Skin epidermis (tissue), 12 donors: ENCODE results near the gene IGSF23.
"Not testable (repeated sequence)": the region's sequence is repeated elsewhere in the genome, so short reads cannot be mapped to it uniquely, and the experiment has no call there.

Experiments used
- H3K27ac ChIP-seq, 21 experiments: fragments of 200-600 bp; sonication (generic) in 11 of 21; one replicate each; pipeline ENCODE4 v1.5.0; 2020; ENCODE audit warnings: mild to moderate bottlenecking in 3 of 21, inconsistent platforms in 2 of 21, moderate library complexity in 2 of 21
- H3K4me3 ChIP-seq, 7 experiments: fragments of 200-600 bp; sonication (generic) in 2 of 7; one replicate each; pipeline ENCODE4 v1.5.0; 2020; ENCODE audit warnings: inconsistent platforms in 2 of 7, mild to moderate bottlenecking in 2 of 7, moderate library complexity in 1 of 7

IGSF23 gene

GRCh38 chr19:44585371-44586133 lies 27.8 kb upstream of the IGSF23 start:
- H3K4me3 ChIP-seq, result no peak overlapping the region
- no peak overlapping the region for H3K27ac ChIP-seq

GRCh38 chr19:44587963-44588770 lies 25.2 kb upstream of the IGSF23 start:
- no peak overlapping the region for H3K27ac ChIP-seq

GRCh38 chr19:44588771-44589112 lies 24.6 kb upstream of the IGSF23 start:
- Histone ChIP-seq H3K27ac (no peak overlapping the region), H3K4me3 (no peak overlapping the region)

More at GRCh38 chr19:44587963-44588770, 25.2 kb upstream of the IGSF23 start:
- no peak overlapping the region for H3K4me3 ChIP-seq

- H3K27ac ChIP-seq, result no peak overlapping the region
- no peak overlapping the region for H3K4me3 ChIP-seq
Observed at GRCh38 chr19:44590245-44591059, 22.9 kb upstream of the IGSF23 start.

- not testable (repeated sequence) for H3K4me3 ChIP-seq, H3K27ac ChIP-seq
Observed at GRCh38 chr19:44591340-44591993, 21.9 kb upstream of the IGSF23 start.

GRCh38 chr19:44592451-44592890 lies 20.9 kb upstream of the IGSF23 start:
- H3K27ac ChIP-seq, result no peak overlapping the region
- no peak overlapping the region for H3K4me3 ChIP-seq

GRCh38 chr19:44593294-44593693 lies 20.1 kb upstream of the IGSF23 start:
- no peak overlapping the region for H3K4me3 ChIP-seq
- H3K27ac ChIP-seq, result no peak overlapping the region

GRCh38 chr19:44593866-44594266 lies 19.5 kb upstream of the IGSF23 start:
- not testable (repeated sequence) for H3K4me3 ChIP-seq, H3K27ac ChIP-seq

GRCh38 chr19:44596428-44597130 lies 16.8 kb upstream of the IGSF23 start:
- Histone ChIP-seq H3K4me3 (no peak overlapping the region), H3K27ac (no peak overlapping the region)

- Histone ChIP-seq H3K4me3 (no peak overlapping the region), H3K27ac (no peak overlapping the region)
Observed at GRCh38 chr19:44597131-44597491, 16.3 kb upstream of the IGSF23 start.

- no peak overlapping the region for H3K27ac ChIP-seq
Observed at GRCh38 chr19:44598355-44598754, 15.0 kb upstream of the IGSF23 start.

GRCh38 chr19:44598880-44599279 lies 14.5 kb upstream of the IGSF23 start:
- no peak overlapping the region for H3K4me3 ChIP-seq
- H3K27ac ChIP-seq, result no peak overlapping the region

More at GRCh38 chr19:44598355-44598754, 15.0 kb upstream of the IGSF23 start:
- no peak overlapping the region for H3K4me3 ChIP-seq

GRCh38 chr19:44600466-44600865 lies 12.9 kb upstream of the IGSF23 start:
- Histone ChIP-seq H3K27ac (no peak overlapping the region), H3K4me3 (no peak overlapping the region)

- Histone ChIP-seq H3K27ac (no peak overlapping the region), H3K4me3 (no peak overlapping the region)
Observed at GRCh38 chr19:44602081-44602480, 11.3 kb upstream of the IGSF23 start.

GRCh38 chr19:44603201-44603945 lies 10.0 kb upstream of the IGSF23 start:
- Histone ChIP-seq H3K4me3 (no peak overlapping the region), H3K27ac (no peak overlapping the region)

GRCh38 chr19:44604241-44604640 lies 9.1 kb upstream of the IGSF23 start:
- Histone ChIP-seq H3K4me3 (no peak overlapping the region), H3K27ac (no peak overlapping the region)

GRCh38 chr19:44605547-44605946 lies 7.8 kb upstream of the IGSF23 start:
- Histone ChIP-seq H3K27ac (no peak overlapping the region), H3K4me3 (no peak overlapping the region)

- Histone ChIP-seq H3K27ac (peak overlapping the region in 2 of 21 experiments; percentile 30 to 39), H3K4me3 (no peak overlapping the region)
Observed at GRCh38 chr19:44607049-44607448, 6.3 kb upstream of the IGSF23 start.

GRCh38 chr19:44607917-44608316 lies 5.4 kb upstream of the IGSF23 start:
- Histone ChIP-seq H3K4me3 (no peak overlapping the region), H3K27ac (peak overlapping the region in 1 of 21 experiments; percentile 39)
